Hepatocyte (in vitro differentiated cells): Measurements from ENCODE around the gene FLG.

Experiments
- CTCF ChIP-seq: fragments of 200-600 bp; sonication (generic); IDR thresholded peaks from 2 replicates; pipeline ENCODE4 v1.5.1; 2016; ENCODE audit warnings: antibody characterized with exemption, mild to moderate bottlenecking; ENCODE audit not compliant: poor library complexity
- EZH2 ChIP-seq: fragments of 200-600 bp; sonication (generic); IDR thresholded peaks from 2 replicates; pipeline ENCODE4 v1.6.1; 2016; ENCODE audit warnings: antibody characterized with exemption, mild to moderate bottlenecking, borderline replicate concordance
- EZH2phosphoT487 ChIP-seq: fragments of 200-600 bp; sonication (generic); IDR thresholded peaks from one replicate; pipeline ENCODE4 v1.6.1; 2018; ENCODE audit warnings: antibody characterized with exemption, mild to moderate bottlenecking, low read depth, moderate library complexity; ENCODE audit not compliant: unreplicated experiment, severe bottlenecking

GRCh38 chr1:152313319-152313801 lies 11.7 kb downstream of the FLG start:
- no peak for TF ChIP-seq EZH2
- TF ChIP-seq CTCF = no peak
- no peak for TF ChIP-seq EZH2phosphoT487
